Heart left ventricle (tissue), 16 donors: ENCODE data around the gene NCOA1. TPM values are rescaled to one million over a fixed set of nuclear protein-coding genes. Genes with fewer than 3 reads are reported as not detected.

Source experiments
- ATAC-seq, 4 donors: fragments of 200-7000 bp; cut with Tn5 transposase; one replicate each; pipeline ENCODE4 v1.9.1; 2020 to 2022; ENCODE audit warnings: moderate library complexity in 4 of 4, mild to moderate bottlenecking in 3 of 4, moderate number of reproducible peaks in 1 of 4
- DNase-seq, 5 donors: peaks; one replicate each; pipeline ENCODE4 v3.0.0-alpha.2; 2020
- H3K27ac ChIP-seq, 12 donors: fragments of 200-600 bp; sonication (generic) in 4 of 12; one replicate each; pipeline versions ENCODE4 v1.5.0 to v1.8.0; 2016 to 2022; ENCODE audit warnings: mild to moderate bottlenecking in 2 of 12
- H3K27me3 ChIP-seq, 9 donors: fragments of 200-600 bp; sonication (generic) in 2 of 9; one replicate each; pipeline versions ENCODE4 v1.5.1 to v1.8.0; 2016 to 2022; ENCODE audit warnings: mild to moderate bottlenecking in 3 of 9
- H3K36me3 ChIP-seq, 9 donors: fragments of 200-600 bp; sonication (generic) in 2 of 9; one replicate each; pipeline versions ENCODE4 v1.5.0 to v1.8.0; 2018 to 2022; ENCODE audit warnings: mild to moderate bottlenecking in 2 of 9
- H3K4me1 ChIP-seq, 12 donors: fragments of 200-600 bp; sonication (generic) in 4 of 12; one replicate each; pipeline versions ENCODE4 v1.5.0 to v1.8.0; 2016 to 2022; ENCODE audit warnings: mild to moderate bottlenecking in 3 of 12
- H3K4me3 ChIP-seq, 12 donors: fragments of 200-600 bp; sonication (generic) in 4 of 12; one replicate each; pipeline versions ENCODE4 v1.5.0 to v1.8.0; 2017 to 2022; ENCODE audit warnings: mild to moderate bottlenecking in 9 of 12, moderate library complexity in 4 of 12
- H3K9me3 ChIP-seq, 12 donors: fragments of 200-600 bp; sonication (generic) in 4 of 12; one replicate each; pipeline versions ENCODE4 v1.5.0 to v1.8.0; 2016 to 2022; ENCODE audit warnings: mild to moderate bottlenecking in 1 of 12
- POLR2A ChIP-seq, 2 donors: fragments of 450-650 bp; IDR thresholded peaks; one replicate each; pipeline ENCODE4 v1.6.1; 2017; ENCODE audit warnings: antibody characterized with exemption in 2 of 2, mild to moderate bottlenecking in 2 of 2, moderate library complexity in 2 of 2
- whole genome bisulfite sequencing, 4 donors: extraction: QIAGEN DNeasy Blood & Tissue Kit in 2 of 4; methylation state at CpG; one replicate each; pipeline versions ENCODE4 v1.1.5 to v1.1.7; 2013 to 2018; 5-methylcytosine and 5-hydroxymethylcytosine counted together
- intact Hi-C, 10 donors: fragments of 100-400 bp; cut with DNase I; formaldehyde crosslinking; loops; one replicate each; pipeline versions ENCODE4 v1.11.1 to v1.14.2; 2022
- long read RNA-seq, 3 donors: library from polyadenylated mRNA; unstranded; transcript quantifications; one replicate each; pipeline ENCODE4 v2.0.0, GENCODE V29; 2020 to 2021
- polyA plus RNA-seq, 2 donors: library from polyadenylated mRNA; stranded (reverse); fragments of 200-250 nt; gene quantifications; one replicate each; pipeline ENCODE4 v1.2.3, GENCODE V29; 2013
- total RNA-seq, 9 donors: library from RNA; depleted of rRNA in 2 of 9; stranded (reverse); fragments of >200 nt in 2 of 9; fragmentation: NEBNext Ultra II Directional in 3 of 9; extraction: Animal tissue kit (Norgen Biotek cat#: 25700) in 3 of 9; gene quantifications; one replicate each; pipeline versions ENCODE4 v1.1.0 to v1.2.4, GENCODE V29; 2016 to 2023
- TF ChIP-seq, protein P1 (sequence below), 12 donors: fragments of 200-600 bp; sonication (generic) in 4 of 12; IDR thresholded peaks; one replicate each; pipeline versions ENCODE4 v1.5.0 to v1.8.0; 2018 to 2022; ENCODE audit warnings: antibody characterized with exemption in 12 of 12, mild to moderate bottlenecking in 5 of 12
- donor health status: ischemic (EF 13 %, LVEDD 7.1; RV severe dilation, severe dysfunction).
- donor health status: healthy with polysubstance abuse.
- donor health status: DM: no; HTN: yes; CAD: no.
- donor health status: DM: no; HTN: no; CAD: no.
- donor health status: ischemic (EF 25% LVEDD 6.9; RV normal size, moderate dysfunction).
- donor health status: ischemic (EF 25% LVEDD 5.7; RV mildly dilated, moderate dysfunction).
- donor health status: healthy.
- donor health status: DM: yes; HTN: yes; CAD: no.
- donor health status: ischemic (EF 35%, LVEDD 5.7; RV mildly dilated, moderate dysfunction).
- donor health status: nonischemic (EF 11% LVEDD 7.7; RV severe dilation, severe dysfunction).
- donor health status: DM: yes; HTN: yes; CAD: no.
- donor health status: PGD.
- donor health status: ischemic (EF 29% LVEDD 5.4; RV normal size, mild dysfunction).
- donor health status: nonischemic (EF 23%, LVEDD 6.1; RV moderate dilation, normal function).

The NCOA1 gene
- total RNA-seq (10 to 100 TPM; 23.9 to 42.3 (median 33.2) TPM), polyA plus RNA-seq (10 to 100 TPM in 1 of 2 donors, 1 to 10 TPM in 1; 8.5 to 17.3 TPM)
- long read RNA-seq, donor 1, partial matches to known transcripts = 7 of 21 reads
- long read RNA-seq, donor 1, other reads (novel, unspliced or antisense) = 14 of 21 reads
- long read RNA-seq, donor 2, partial matches to known transcripts = 6 of 7 reads
- long read RNA-seq, donor 2, other reads (novel, unspliced or antisense) = 1 of 7 reads
- long read RNA-seq, donor 3, partial matches to known transcripts = 4 of 15 reads
- long read RNA-seq, donor 3, other reads (novel, unspliced or antisense) = 11 of 15 reads

DNA sequence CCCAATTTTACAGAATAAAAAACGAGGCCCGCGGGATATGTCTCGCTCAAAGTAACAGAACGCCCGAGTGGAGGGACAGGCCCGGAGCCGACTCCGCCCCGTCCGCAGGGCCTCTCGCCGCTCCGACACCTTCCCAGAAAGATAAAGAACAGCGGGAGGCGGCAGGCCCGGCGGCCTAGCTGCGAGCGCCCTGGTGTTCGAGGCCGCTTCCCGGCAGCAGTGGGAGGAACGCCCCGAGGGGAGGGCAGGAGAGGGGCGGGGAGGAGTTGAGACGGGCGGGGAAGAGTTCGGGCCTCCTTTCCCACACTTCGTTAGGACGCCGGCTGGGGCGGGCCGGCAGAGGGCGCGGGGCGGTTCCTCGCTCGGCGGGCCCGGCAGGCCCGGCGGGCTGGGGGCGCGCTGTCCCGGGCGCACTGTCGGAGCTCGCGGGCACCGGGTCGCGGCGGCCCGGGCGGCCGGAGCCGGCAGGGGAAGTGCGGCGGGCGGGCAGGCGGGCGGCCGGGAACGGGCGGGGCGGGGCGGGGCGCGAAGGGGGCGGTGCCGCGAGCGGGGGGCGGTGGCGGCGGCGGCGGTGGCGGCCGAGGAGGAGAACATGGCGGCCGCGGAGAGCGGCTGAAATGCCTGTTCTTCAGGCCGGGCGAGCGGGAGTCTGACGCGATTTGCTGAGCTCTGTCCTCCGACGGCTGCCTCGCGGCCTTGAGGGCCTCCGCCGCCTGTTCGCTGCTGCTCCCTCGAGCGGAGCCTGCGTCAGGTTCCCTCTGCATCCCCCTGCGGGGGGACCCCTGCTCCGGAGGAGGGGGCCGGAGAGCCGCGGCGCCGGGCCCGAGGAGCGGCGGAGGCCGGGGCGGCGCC is at the start of gene NCOA1:
Gene NCOA1, plus strand, starts transcription at position 565 of the 852 bp plus-strand sequence. CDS start 167,424 bp downstream, outside the sequence.
- Histone ChIP-seq H3K4me3 (peak within 1 kb of the TSS; percentile 74 to 98 (median 86)), H3K36me3 (no peaks in the 10 kb centered on the region), H3K27ac (peak within 1 kb of the TSS; percentile 83 to 98 (median 94)), H3K9me3 (no peaks in the 10 kb centered on the region), H3K27me3 (no peaks in the 10 kb centered on the region), H3K4me1 (peaks cover 5 to 44% (median 31%) of the 10 kb centered on the region in 12 donors)
- intact Hi-C loops = loop anchor here in 8 of 10 donors (1.0 to 10.0 kb wide), 12 partner anchors 36 to 302 kb away; partner anchors contain the start of genes CENPO (in 2 of the 8) and PTRHD1 (in 2 of the 8)
- DNase-seq = peak; percentile 92 to 96 (median 93)
- TF ChIP-seq POLR2A (IDR thresholded peaks at IDR 0.05) = peak in 1 of 2 donors; percentile 30
- TF ChIP-seq, protein P1, sequence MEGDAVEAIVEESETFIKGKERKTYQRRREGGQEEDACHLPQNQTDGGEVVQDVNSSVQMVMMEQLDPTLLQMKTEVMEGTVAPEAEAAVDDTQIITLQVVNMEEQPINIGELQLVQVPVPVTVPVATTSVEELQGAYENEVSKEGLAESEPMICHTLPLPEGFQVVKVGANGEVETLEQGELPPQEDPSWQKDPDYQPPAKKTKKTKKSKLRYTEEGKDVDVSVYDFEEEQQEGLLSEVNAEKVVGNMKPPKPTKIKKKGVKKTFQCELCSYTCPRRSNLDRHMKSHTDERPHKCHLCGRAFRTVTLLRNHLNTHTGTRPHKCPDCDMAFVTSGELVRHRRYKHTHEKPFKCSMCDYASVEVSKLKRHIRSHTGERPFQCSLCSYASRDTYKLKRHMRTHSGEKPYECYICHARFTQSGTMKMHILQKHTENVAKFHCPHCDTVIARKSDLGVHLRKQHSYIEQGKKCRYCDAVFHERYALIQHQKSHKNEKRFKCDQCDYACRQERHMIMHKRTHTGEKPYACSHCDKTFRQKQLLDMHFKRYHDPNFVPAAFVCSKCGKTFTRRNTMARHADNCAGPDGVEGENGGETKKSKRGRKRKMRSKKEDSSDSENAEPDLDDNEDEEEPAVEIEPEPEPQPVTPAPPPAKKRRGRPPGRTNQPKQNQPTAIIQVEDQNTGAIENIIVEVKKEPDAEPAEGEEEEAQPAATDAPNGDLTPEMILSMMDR (IDR thresholded peaks at IDR 0.05) = peak in 9 of 12 donors; percentile 12 to 41 (median 25)
- ATAC-seq = peak; percentile 85 to 96 (median 93)
- 0 to 1% (median 0%) methylated on average over 35 to 113 of the region's 113 CpGs for WGBS, 4 donors

DNA sequence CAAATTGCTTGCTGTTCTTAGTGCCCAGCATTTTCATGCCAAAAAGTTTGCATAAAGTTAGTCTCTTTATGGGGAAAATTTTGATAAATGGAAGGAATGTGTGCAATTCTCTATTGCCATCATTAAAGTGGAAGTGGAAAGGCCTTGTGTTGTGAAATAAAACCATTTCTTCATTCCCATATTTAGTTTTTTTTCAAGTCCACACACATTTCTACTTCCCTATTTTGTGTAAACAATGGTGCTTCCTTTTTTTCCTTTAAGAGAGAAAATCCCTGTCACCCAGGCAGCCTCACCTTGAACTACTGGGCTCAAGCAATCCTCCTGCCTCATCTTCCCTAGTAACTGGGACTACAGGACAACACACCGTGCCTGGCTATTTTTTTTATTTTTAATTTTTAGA is 42.3 kb upstream of the NCOA1 start:
- intact Hi-C loops = no loop called here
- H3K4me3 ChIP-seq = no peak overlapping the region
- 80 to 95% (median 87%) methylated on average over 1 of the region's 1 CpG for WGBS, 4 donors
- no peak for DNase-seq
- no peaks in the 10 kb centered on the region for H3K36me3 ChIP-seq
- H3K27ac ChIP-seq = peak overlapping the region in 1 of 12 donors; percentile 63
- H3K4me1 ChIP-seq = peaks cover 0 to 32% (median 2%) of the 10 kb centered on the region in 12 donors
- TF ChIP-seq POLR2A (IDR thresholded peaks at IDR 0.05) = no peak
- peaks cover 0 to 18% (median 2%) of the 10 kb centered on the region in 12 donors for H3K9me3 ChIP-seq
- peak in 1 of 4 donors; percentile 47 for ATAC-seq
- no peaks in the 10 kb centered on the region for H3K27me3 ChIP-seq

DNA sequence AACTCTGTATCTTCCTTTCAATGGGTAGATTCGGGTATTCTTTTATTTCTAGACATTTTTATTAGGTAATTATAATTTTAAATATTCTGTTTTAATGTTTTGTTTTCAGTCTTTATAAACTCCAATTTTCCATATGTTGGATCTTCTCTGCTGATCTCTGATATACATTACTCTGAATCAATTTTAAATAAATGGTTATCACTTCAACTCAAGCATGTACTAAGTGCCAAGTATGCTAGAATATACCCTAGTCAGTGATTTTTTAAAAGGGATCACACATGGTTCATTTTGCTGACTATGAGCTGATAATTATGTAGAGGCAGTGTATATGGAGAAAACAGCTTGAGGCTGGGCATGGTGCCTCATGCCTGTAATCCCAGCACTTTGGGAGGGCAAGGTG is 41.7 kb upstream of the NCOA1 start:
- ATAC-seq = no peak

DNA sequence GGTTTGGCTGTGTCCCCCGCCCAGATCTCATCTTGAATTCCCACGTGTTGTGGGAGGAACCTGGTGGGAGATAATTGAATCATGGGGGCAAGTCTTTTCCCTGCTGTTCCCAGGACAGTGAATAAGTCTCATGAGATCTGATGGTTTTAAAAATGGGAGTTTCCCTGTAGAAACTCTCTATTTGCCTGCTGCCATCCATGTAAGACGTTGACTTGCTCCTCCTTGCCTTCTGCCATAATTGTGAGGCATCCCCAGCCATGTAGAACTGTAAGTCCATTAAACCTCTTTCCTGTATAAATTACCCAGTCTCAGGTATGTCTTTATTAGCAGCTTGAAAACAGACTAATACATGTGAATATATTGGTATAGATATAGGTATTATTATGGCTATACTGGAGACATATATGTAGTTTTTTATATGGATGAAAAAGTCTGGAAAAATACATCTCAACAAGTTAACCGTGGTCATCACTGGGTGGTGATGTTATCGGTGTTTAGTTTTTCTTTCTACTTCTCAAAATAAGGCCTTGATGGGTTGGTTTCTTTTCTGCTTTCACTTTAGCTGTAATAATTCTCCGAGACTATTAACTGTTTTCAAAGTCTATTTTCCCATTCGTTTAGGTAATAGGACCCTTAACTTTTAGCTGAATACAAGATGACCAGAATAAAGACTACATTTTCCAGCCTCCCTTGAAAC is 39.1 kb upstream of the NCOA1 start:
- WGBS, 4 donors = 71 to 81% (median 76%) methylated on average over 7 of the region's 7 CpGs
- ATAC-seq (no peak), DNase-seq (no peak)
- TF ChIP-seq POLR2A (IDR thresholded peaks at IDR 0.05) = no peak
- TF ChIP-seq, protein P1 (IDR thresholded peaks at IDR 0.05) = no peak
- H3K4me3 ChIP-seq = peak overlapping the region in 1 of 12 donors; percentile 6
- H3K36me3 ChIP-seq = no peaks in the 10 kb centered on the region
- intact Hi-C loops = no loop called here
- H3K27ac ChIP-seq = peak overlapping the region in 2 of 12 donors; percentile 5 to 51
- H3K9me3 ChIP-seq = peaks cover 0 to 18% (median 2%) of the 10 kb centered on the region in 12 donors
- H3K27me3 ChIP-seq = no peaks in the 10 kb centered on the region
- peaks cover 0 to 42% (median 4%) of the 10 kb centered on the region in 12 donors for H3K4me1 ChIP-seq

More for the DNA sequence above, 41.7 kb upstream of the NCOA1 start:
- peaks cover 0 to 37% (median 3%) of the 10 kb centered on the region in 12 donors for H3K4me1 ChIP-seq
- no peaks in the 10 kb centered on the region for H3K36me3 ChIP-seq
- intact Hi-C loops = no loop called here
- no peak for DNase-seq
- no peaks in the 10 kb centered on the region for H3K27me3 ChIP-seq
- peaks cover 0 to 18% (median 2%) of the 10 kb centered on the region in 12 donors for H3K9me3 ChIP-seq
- no peak for TF ChIP-seq POLR2A (IDR thresholded peaks at IDR 0.05)
- TF ChIP-seq, protein P1 (IDR thresholded peaks at IDR 0.05) = no peak
- H3K27ac ChIP-seq = peak overlapping the region in 1 of 12 donors; percentile 63
- WGBS, 4 donors = 63 to 76% (median 70%) methylated on average over 1 of the region's 1 CpG
- no peak overlapping the region for H3K4me3 ChIP-seq
